Endothelial cell of umbilical vein (primary cell): ENCODE measurements around the gene WWC1. TPM values are rescaled to one million over a fixed set of nuclear protein-coding genes. Genes with fewer than 3 reads are reported as not detected.

Source experiments
- BruUV-seq: library from RNA; stranded (reverse); fragments of 400-500 nt; replicated peaks from 2 replicates; lab custom pipeline; 2021; lab: Mats Ljungman, UMichigan
- CTCF ChIA-PET: fragments of 300-600, 350-600 bp; sonication (Branson Sonifier 250); formaldehyde crosslinking; loops from one replicate; lab custom pipeline; 2021; ENCODE audit warnings: antibody characterized with exemption, inconsistent platforms; lab: Charles Lee
- POLR2A ChIA-PET: fragments of 300-600, 350-600 bp; sonication (Branson Sonifier 250); formaldehyde crosslinking; loops from one replicate; lab custom pipeline; 2021; ENCODE audit warnings: antibody characterized with exemption, inconsistent platforms; lab: Charles Lee
- DNase-seq: peaks from one replicate; pipeline ENCODE4 v3.0.0-alpha.2; 2011; ENCODE audit warnings: low read depth, low spot score
- FAIRE-seq: peaks from 2 replicates; lab custom pipeline; 2011; peaks lifted over from hg19 to GRCh38; lab: Jason Lieb, UNC
- H2AFZ ChIP-seq: 2 replicates; pipeline ENCODE4 v1.6.0; 2012; ENCODE audit warnings: low read depth, low read length, control low read depth, inconsistent platforms
- H3K27ac ChIP-seq: 2 replicates; pipeline ENCODE4 v1.5.1; 2011; ENCODE audit warnings: low read depth, mild to moderate bottlenecking, control low read depth, low read length, moderate library complexity; ENCODE audit not compliant: insufficient read depth
- H3K27me3 ChIP-seq, 2 experiments: 2 replicates each; pipeline versions ENCODE4 v1.6.0 to v1.6.1; 2011; ENCODE audit warnings: low read length in 2 of 2, mixed read lengths in 1 of 2; ENCODE audit not compliant: control insufficient read depth in 2 of 2, insufficient read depth in 2 of 2
- H3K36me3 ChIP-seq, 2 experiments: 2 replicates in 1 of 2; 3 replicates in 1 of 2; pipeline ENCODE4 v1.5.1; 2011; ENCODE audit warnings: low read length in 2 of 2, mild to moderate bottlenecking in 1 of 2, moderate library complexity in 1 of 2; ENCODE audit not compliant: control insufficient read depth in 2 of 2, insufficient read depth in 2 of 2; ENCODE audit errors: extremely low read depth in 1 of 2
- H3K4me1 ChIP-seq: 3 replicates; pipeline ENCODE4 v1.5.1; 2011; ENCODE audit warnings: mild to moderate bottlenecking, low read length; ENCODE audit not compliant: control insufficient read depth, insufficient read depth; ENCODE audit errors: extremely low read depth
- H3K4me2 ChIP-seq: 2 replicates; pipeline ENCODE4 v1.6.1; 2011; ENCODE audit warnings: low read length, control low read depth, mixed read lengths; ENCODE audit not compliant: insufficient read depth
- H3K4me3 ChIP-seq, 3 experiments: fragments of 200-600 bp in 1 of 3; sonication (generic), shearing (Covaris generic) in 1 of 3; replicated peaks in 1 of 3; 2 replicates each; pipeline ENCODE4 v1.5.1; 2011 to 2016; ENCODE audit warnings: control low read depth in 3 of 3, low read length in 3 of 3, mild to moderate bottlenecking in 2 of 3, inconsistent platforms in 1 of 3, low read depth in 1 of 3, moderate library complexity in 1 of 3; ENCODE audit not compliant: insufficient read depth in 1 of 3
- H3K79me2 ChIP-seq: 2 replicates; pipeline ENCODE4 v1.6.0; 2012; ENCODE audit warnings: low read length, inconsistent platforms; ENCODE audit not compliant: control insufficient read depth, insufficient read depth
- H3K9ac ChIP-seq: replicated peaks from 2 replicates; pipeline ENCODE3; 2011; ENCODE audit warnings: low read length, control low read depth; ENCODE audit not compliant: insufficient read depth; ENCODE audit errors: extremely low read depth
- H3K9me1 ChIP-seq: replicated peaks from 3 replicates; pipeline ENCODE4 v1.6.0; 2011; ENCODE audit warnings: mild to moderate bottlenecking, low read length; ENCODE audit not compliant: control insufficient read depth, insufficient read depth; ENCODE audit errors: extremely low read depth
- H3K9me3 ChIP-seq: replicated peaks from 2 replicates; pipeline ENCODE4 v1.5.1; 2012; ENCODE audit warnings: low read length, inconsistent platforms; ENCODE audit not compliant: control insufficient read depth, insufficient read depth
- H4K20me1 ChIP-seq: replicated peaks from 2 replicates; pipeline ENCODE3; 2011; ENCODE audit warnings: mild to moderate bottlenecking, low read length; ENCODE audit not compliant: control insufficient read depth, insufficient read depth; ENCODE audit errors: extremely low read depth
- CTCF ChIP-seq, 2 donors: IDR thresholded peaks; 1 replicate in 1 of 2; 2 replicates in 1 of 2; pipeline ENCODE4 v1.5.1; 2011; ENCODE audit warnings: low read length in 2 of 2, mild to moderate bottlenecking in 2 of 2, moderate library complexity in 2 of 2, control low read depth in 1 of 2, inconsistent platforms in 1 of 2, low read depth in 1 of 2; ENCODE audit not compliant: insufficient read depth in 1 of 2; ENCODE audit errors: extremely low read depth in 1 of 2
- EZH2 ChIP-seq: IDR thresholded peaks from 2 replicates; pipeline ENCODE4 v1.6.1; 2012; ENCODE audit warnings: borderline replicate concordance, low read depth, mild to moderate bottlenecking, moderate library complexity, low read length, inconsistent platforms; ENCODE audit not compliant: severe bottlenecking
- FOS ChIP-seq: IDR thresholded peaks from 2 replicates; pipeline ENCODE4 v1.6.1; 2011; ENCODE audit warnings: mild to moderate bottlenecking, low read length, moderate library complexity, borderline replicate concordance; ENCODE audit not compliant: insufficient read depth
- GATA2 ChIP-seq: IDR thresholded peaks from 2 replicates; pipeline ENCODE4 v1.7.0; 2011; ENCODE audit warnings: low read depth, mild to moderate bottlenecking, moderate library complexity, mixed read lengths, low read length; ENCODE audit not compliant: insufficient read length, insufficient read depth
- JUN ChIP-seq: IDR thresholded peaks from 2 replicates; pipeline ENCODE4 v1.6.1; 2011; ENCODE audit warnings: borderline replicate concordance, low read depth; ENCODE audit not compliant: insufficient read length, insufficient read depth
- MAX ChIP-seq: IDR thresholded peaks from 2 replicates; pipeline ENCODE4 v1.6.1; 2011; ENCODE audit not compliant: insufficient read depth, insufficient read length
- MYC ChIP-seq: IDR thresholded peaks from one replicate; pipeline ENCODE4 v1.6.1; 2011; ENCODE audit warnings: mild to moderate bottlenecking, low read depth, low read length
- POLR2A ChIP-seq: IDR thresholded peaks from 2 replicates; pipeline ENCODE4 v1.6.1; 2012; ENCODE audit warnings: low read depth, mild to moderate bottlenecking, control low read depth, low read length
- POLR2AphosphoS5 ChIP-seq: IDR thresholded peaks from 2 replicates; pipeline ENCODE4 v1.6.1; 2012; ENCODE audit warnings: low read depth, mild to moderate bottlenecking, control low read depth, low read length, moderate library complexity; ENCODE audit not compliant: insufficient read depth
- dilution Hi-C: fragments of 300-500 bp; cut with MboI; formaldehyde crosslinking; loops from one replicate; pipeline ENCODE4 v1.15.0; 2019; ENCODE audit warnings: low sequenced_read_pairs; ENCODE audit not compliant: extremely low pct_ligation_motif_present
- intact Hi-C: fragments of 100-400 bp; cut with micrococcal nuclease; formaldehyde crosslinking; loops from one replicate; pipeline ENCODE4 v1.10.0; 2022
- polyA plus RNA-seq, 4 experiments: library from polyadenylated mRNA; depleted of rRNA in 3 of 4; stranded (reverse) in 3 of 4; unstranded in 1 of 4; fragments of >200 nt; gene quantifications; 2 replicates each; pipeline versions ENCODE4 v1.2.1 to v1.2.3, GENCODE V29; 2011 to 2012; ENCODE audit warnings: missing spikeins in 1 of 4
- total RNA-seq: library from RNA; stranded (reverse); gene quantifications from 2 replicates; pipeline ENCODE4 v1.2.3, GENCODE V29; 2021

WWC1 gene
- total and polyA plus RNA-seq, 2 donors (not counting 3 experiments of a cell fraction or from before 2014, with no cell fraction given) = 0.03 to 0.91 TPM

GRCh38 chr5:168354397-168354796, 63.0 kb downstream of the WWC1 start:
- ChIA-PET POLR2A (no interaction called here), CTCF (no interaction called here)
- intact Hi-C loops = no loop called here
- dilution Hi-C loops = no loop called here
- no peak overlapping the region for H3K27ac ChIP-seq
- TF ChIP-seq FOS (no peak), POLR2A (no peak), MAX (no peak), CTCF (IDR thresholded peaks at IDR 0.05; ENCODE audit: extremely low read depth in 1 of 2, insufficient read depth in 1 of 2, low read depth in 1 of 2, low read length in 2 of 2) (no peak)
- BruUV-seq = no TSS peak
- no peaks in the 10 kb centered on the region for H4K20me1 ChIP-seq
- no peak overlapping the region for H3K9ac ChIP-seq
- DNase-seq (no peak), FAIRE-seq (no peak)
- no peak overlapping the region for H3K4me3 ChIP-seq
- no peaks in the 10 kb centered on the region for H3K9me1 ChIP-seq
- no peak overlapping the region for H2AFZ ChIP-seq
- H3K9me3 ChIP-seq = no peaks in the 10 kb centered on the region
- H3K79me2 ChIP-seq = no peaks in the 10 kb centered on the region
- H3K4me2 ChIP-seq = no peak overlapping the region
- H3K4me1 ChIP-seq = no peaks in the 10 kb centered on the region
- no peaks in the 10 kb centered on the region for H3K36me3 ChIP-seq
- H3K27me3 ChIP-seq = no peaks in the 10 kb centered on the region

- no peaks in the 10 kb centered on the region for H3K9me3 ChIP-seq
- H4K20me1 ChIP-seq = no peaks in the 10 kb centered on the region
- no peak overlapping the region for H3K27ac ChIP-seq
- no peaks in the 10 kb centered on the region for H3K79me2 ChIP-seq
- intact Hi-C loops = no loop called here
- no peaks in the 10 kb centered on the region for H3K9me1 ChIP-seq
- H3K4me3 ChIP-seq = no peak overlapping the region
- dilution Hi-C loops = no loop called here
- H3K36me3 ChIP-seq = no peaks in the 10 kb centered on the region
- FAIRE-seq = no peak
- no peak for DNase-seq
- no peak overlapping the region for H3K9ac ChIP-seq
- TF ChIP-seq JUN = no peak
- no peak for TF ChIP-seq CTCF (IDR thresholded peaks at IDR 0.05; ENCODE audit: extremely low read depth in 1 of 2, insufficient read depth in 1 of 2, low read depth in 1 of 2, low read length in 2 of 2)
- no peak for TF ChIP-seq GATA2
- TF ChIP-seq MAX = no peak
- no peak for TF ChIP-seq EZH2
- no peak for TF ChIP-seq POLR2AphosphoS5
- TF ChIP-seq POLR2A = no peak
- no peak for TF ChIP-seq MYC
- H3K27me3 ChIP-seq = no peaks in the 10 kb centered on the region
- no peak overlapping the region for H2AFZ ChIP-seq
- no TSS peak for BruUV-seq
- no peak overlapping the region for H3K4me2 ChIP-seq
- ChIA-PET POLR2A (no interaction called here), CTCF (no interaction called here)
- H3K4me1 ChIP-seq = no peaks in the 10 kb centered on the region
These were observed 64.7 kb downstream of the WWC1 start for GRCh38 chr5:168356171-168356570.
